Fibroblast of mammary gland (primary cell): Measurements from ENCODE around the gene PIP4K2A.

Experiments used
- DNase-seq: peaks from one replicate; pipeline ENCODE4 v3.0.0-alpha.2; 2010; ENCODE audit warnings: low read depth
- H3K4me3 ChIP-seq: 2 replicates; pipeline ENCODE4 v1.5.1; 2011; ENCODE audit warnings: low read depth, mild to moderate bottlenecking, low read length, moderate library complexity; ENCODE audit not compliant: control insufficient read depth
- CTCF ChIP-seq: conservative IDR thresholded peaks from 2 replicates; pipeline ENCODE4 v1.5.1; 2011; ENCODE audit warnings: low read depth, low read length, inconsistent platforms; ENCODE audit not compliant: control insufficient read depth, insufficient read depth

PIP4K2A gene

GRCh38 chr10:22681783-22682183 is 32.6 kb downstream of the PIP4K2A start:
- DNase-seq = peak; percentile 86
- H3K4me3 ChIP-seq = no peak overlapping the region
- no peak for TF ChIP-seq CTCF

GRCh38 chr10:22681301-22681700 is 33.1 kb downstream of the PIP4K2A start:
- DNase-seq = no peak
- no peak overlapping the region for H3K4me3 ChIP-seq
- TF ChIP-seq CTCF = no peak

- H3K4me3 ChIP-seq = no peak overlapping the region
- no peak for DNase-seq
- no peak for TF ChIP-seq CTCF
Measured at GRCh38 chr10:22679608-22680007, 34.8 kb downstream of the PIP4K2A start.

- TF ChIP-seq CTCF = no peak
- H3K4me3 ChIP-seq = no peak overlapping the region
- no peak for DNase-seq
Measured at GRCh38 chr10:22677333-22677732, 37.0 kb downstream of the PIP4K2A start.

- TF ChIP-seq CTCF = no peak
- DNase-seq = no peak
- H3K4me3 ChIP-seq = no peak overlapping the region
Measured at GRCh38 chr10:22676435-22676834, 37.9 kb downstream of the PIP4K2A start.

- no peak for TF ChIP-seq CTCF
- H3K4me3 ChIP-seq = no peak overlapping the region
- peak; percentile 42 for DNase-seq
Measured at GRCh38 chr10:22674573-22674930, 39.8 kb downstream of the PIP4K2A start.

GRCh38 chr10:22673785-22674572 is 40.4 kb downstream of the PIP4K2A start:
- no peak overlapping the region for H3K4me3 ChIP-seq
- DNase-seq = no peak
- TF ChIP-seq CTCF = no peak
